ENCODE measurements around the gene HAUS7.

GRCh38 chrX:153445856-153446635 is 24.3 kb downstream of the HAUS7 start, which contains the start of gene TREX2:
- TF ChIP-seq CTCF (IDR thresholded peaks at IDR 0.05), result no peak
- TF ChIP-seq POLR2AphosphoS5 (IDR thresholded peaks at IDR 0.05), result no peak
